HG03108 (cell line): Measurements from ENCODE around the gene FRMD6.

Source experiments
- ATAC-seq: cut with Tn5 transposase; IDR thresholded peaks from one replicate; pipeline ENCODE4 v1.9.1; 2021; ENCODE audit warnings: moderate library complexity; ENCODE audit not compliant: unreplicated experiment

FRMD6 gene

DNA sequence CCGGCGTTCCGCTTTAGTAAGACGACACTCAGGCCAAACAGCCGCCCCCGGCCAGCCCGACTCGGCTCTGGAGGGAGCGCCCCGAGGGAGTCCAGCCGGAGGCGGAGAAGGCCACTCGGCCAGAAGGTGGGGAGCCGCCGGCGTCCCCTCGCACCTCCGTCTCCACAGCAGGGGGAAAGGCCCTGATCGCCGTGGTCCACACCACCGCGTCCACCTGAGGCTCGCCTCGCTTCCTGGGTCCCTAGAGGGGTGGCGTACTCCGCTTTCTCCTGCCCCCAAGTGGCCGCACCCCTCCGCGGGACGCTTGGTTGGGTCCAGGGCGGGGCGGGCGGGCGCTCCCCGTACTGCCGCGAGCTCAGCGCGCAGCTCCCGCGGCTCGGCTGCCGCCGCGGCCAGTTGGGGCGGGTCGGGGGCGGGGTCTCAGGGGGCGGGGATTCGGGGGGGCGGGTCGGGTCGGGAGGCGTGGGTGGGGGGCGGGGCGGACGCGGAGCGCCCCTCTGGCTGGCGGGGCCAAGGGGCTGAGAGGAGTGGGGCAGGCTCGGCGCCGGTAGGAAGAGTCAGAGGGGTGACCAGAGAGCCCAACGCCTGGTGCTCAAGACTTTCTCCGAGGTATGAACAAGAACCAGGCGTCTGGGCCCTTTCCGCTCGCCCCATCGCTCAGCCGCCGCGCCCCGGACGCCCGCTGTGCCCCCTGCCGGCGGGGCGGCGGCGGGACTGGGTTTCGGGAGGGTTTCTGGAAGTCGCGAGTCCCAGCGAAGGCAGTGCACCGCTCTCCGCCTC, at the start of gene FRMD6:
Gene FRMD6, plus strand, starts transcription at position 523 of the 780 bp plus-strand sequence. CDS start 37,927 bp downstream, outside the sequence.
- ATAC-seq = peak; percentile 67

DNA sequence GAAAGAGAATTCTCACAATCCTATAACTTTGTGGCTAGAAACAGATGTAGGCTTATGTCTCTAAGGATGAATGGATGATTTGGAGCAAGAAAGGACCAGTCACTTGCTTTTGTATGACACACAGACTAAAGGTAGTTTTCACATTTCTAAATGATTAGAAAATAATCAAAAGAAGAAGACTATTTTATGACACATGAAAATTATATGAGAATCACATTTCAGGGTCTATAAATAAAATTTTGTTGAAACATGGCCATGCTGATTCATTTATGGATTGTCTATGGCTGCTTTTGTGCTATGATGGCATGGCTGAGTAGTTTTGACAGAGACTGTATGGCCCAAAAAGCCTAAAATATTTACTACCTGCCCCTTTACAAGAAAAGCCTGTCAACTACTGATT, 49.4 kb upstream of the FRMD6 start:
- no peak for ATAC-seq

DNA sequence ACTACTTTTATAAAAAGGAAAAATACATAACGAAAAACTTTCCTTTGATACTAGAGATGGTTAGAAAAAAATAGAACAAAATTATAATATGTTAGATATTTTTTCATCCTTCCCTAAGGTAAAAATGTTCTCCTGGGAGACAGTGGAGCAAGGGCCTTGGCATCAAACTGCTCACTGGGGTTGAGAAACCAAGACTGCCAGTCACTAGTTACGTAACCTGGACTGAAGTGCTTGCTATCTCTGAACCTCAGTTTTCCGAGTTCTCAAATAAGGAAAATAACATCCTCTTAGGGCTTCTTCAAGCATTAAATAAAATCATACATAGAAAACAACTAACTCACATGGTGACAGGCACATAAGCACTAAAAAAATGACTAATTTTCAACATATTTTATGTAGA, 48.2 kb upstream of the FRMD6 start:
- no peak for ATAC-seq

DNA sequence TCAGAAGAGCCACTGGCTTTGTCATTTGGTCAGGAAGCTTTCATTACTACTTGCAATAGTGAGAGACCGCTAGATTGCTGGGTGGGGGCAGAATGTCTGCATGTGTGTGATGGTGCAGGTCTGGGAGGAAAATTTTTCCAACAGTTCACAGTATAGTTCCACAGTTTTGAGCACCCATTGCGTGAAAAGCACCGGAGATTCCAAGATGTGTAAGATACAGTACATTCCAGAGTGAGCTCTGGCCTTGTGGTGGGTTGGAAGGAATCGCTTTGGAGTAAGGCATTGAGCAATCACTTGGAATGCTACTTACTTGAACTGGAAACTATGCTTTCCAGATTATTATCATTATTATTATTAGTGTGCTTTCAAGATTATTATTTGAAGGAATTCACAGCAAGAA, 47.6 kb upstream of the FRMD6 start:
- no peak for ATAC-seq

DNA sequence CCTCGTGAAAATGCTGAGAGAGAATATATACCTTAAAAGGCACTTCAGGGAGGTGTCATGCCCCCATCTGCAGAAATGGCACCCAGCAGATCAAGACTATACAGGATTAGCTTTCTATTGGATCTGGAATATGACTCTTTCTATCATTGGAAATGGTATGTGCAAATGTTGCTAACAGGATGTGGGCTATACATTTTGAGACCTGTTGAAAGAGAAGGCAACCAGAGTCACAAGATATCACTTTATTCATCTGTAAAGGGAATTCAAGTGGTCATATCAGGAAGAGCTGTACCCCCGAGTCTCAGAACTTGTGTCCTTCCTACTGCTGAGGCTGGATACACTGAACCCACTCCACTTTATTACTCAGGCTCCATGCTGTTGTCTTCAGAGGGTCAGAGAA, 46.1 kb upstream of the FRMD6 start:
- no peak for ATAC-seq

DNA sequence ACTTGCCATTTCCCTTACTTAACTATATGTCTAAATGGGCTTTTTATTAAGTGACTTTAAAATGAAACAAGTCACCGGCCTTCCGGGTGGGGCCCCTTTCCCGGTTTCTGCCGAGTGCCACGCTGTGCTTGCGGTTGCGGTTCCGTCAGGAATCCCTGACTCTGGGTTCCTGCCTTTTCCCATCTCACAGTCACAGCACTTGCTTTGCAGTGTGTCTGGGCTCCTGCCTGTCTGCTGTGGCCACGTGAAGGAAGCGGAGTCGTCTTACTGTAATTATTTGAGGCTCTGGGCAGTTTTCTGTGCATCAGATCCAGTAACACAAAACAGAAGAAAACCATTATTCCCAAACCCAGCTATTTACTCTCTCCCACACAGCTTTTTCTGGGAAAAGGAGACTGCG, 44.0 kb upstream of the FRMD6 start:
- no peak for ATAC-seq

DNA sequence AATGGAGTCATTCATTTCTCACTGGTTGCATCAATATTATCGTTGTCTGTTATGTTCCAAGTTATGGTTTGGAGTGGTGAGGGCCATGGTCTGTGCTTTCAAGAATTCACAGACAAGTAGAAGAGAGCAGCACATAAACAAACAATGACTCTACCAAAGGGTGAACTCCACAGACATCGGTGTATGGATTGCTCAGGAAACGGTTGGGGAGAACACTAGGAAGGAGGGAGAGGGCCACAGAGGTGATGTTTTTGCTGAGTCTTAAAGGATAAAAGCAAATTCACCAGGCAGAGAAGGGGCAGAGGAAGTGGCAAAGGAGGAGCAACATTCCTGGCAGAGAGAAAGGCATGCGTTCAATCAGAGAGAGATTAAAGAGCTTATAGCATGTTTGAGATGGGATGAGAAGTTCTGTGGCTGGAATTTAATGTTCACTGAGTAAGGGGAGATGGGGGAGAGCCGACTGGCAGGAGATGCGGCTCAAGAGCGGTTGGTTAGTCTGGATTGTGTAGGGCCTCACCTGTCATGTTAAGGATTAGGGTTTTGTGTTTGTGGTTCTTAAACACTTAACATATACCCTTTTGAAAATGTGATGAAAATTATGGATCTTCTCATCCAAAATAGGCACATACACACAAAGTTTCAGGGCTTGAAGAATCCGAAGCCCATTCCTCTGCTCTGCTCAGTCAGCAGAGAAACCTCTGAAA, 42.3 kb upstream of the FRMD6 start:
- no peak for ATAC-seq

DNA sequence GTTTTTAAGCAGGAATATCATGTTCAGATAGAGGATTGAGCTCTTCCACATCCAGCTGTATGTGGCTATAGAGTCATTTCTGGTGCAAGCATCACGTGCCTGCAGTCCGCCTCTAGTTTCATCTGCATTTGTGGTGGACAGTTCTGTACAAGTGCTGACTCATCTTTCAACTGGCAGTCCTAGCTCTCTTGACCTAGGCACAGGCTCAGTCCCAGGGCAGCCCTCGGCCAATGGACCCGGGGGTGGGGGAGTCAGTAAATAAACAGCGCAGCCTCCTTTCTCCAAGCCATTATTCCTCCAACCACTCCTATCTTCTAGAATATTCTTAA, 41.8 kb upstream of the FRMD6 start:
- no peak for ATAC-seq

DNA sequence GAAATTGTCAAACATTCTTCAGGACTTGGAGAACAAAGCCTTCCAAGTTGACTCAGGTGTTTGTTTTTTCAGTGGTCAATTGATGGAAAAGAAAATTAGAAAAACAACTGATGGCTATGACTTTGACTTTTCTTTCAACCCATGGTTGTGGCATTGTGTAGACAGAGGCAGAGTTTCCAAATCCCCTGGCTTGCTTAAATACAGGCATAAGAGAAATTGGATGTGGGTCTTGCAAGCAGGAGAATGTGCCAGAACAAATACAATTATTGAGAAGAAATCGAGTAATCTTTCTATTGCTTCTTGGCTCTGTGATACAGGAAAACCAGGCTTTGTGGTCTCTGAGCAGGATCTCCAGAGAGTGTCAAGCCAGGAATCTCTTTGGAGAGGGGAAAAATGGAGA, 40.9 kb upstream of the FRMD6 start:
- no peak for ATAC-seq

DNA sequence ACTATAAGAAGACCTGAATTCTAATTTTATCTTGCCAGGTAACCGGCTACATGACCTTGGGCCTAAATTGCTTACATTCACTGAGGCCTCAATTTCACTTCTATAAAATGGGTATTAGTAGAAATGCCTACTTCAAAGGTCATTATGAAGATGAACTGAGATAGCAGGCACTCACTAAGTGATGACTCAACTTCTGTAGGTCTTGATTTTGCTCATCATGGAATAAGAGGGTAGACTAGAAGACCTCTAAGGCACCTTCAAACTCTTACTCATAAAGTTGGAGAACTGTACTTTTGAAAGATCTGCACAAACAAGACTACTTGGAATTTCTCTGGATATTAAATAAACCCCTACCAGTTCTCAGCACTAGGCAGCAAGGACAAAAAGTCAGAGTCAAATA, 39.3 kb upstream of the FRMD6 start:
- no peak for ATAC-seq

DNA sequence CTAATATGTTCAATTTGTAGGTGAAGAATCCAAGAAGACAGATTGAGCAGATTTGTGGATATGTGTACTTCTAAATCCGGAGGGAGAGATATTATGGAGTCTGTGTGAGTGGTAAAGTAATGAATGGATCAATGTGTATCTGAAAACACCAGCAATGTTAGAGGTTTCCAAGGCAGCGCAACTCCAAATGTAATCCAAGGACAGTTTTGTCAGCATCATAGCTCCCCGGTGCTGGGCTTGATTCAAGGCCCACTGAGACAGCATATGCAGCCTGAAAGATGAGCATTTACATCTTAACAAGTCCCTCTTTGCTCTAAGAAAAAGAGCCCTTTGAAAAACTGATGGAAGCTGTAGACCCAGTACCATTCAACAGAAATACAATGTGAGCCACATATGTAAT, 38.3 kb upstream of the FRMD6 start:
- ATAC-seq = no peak

DNA sequence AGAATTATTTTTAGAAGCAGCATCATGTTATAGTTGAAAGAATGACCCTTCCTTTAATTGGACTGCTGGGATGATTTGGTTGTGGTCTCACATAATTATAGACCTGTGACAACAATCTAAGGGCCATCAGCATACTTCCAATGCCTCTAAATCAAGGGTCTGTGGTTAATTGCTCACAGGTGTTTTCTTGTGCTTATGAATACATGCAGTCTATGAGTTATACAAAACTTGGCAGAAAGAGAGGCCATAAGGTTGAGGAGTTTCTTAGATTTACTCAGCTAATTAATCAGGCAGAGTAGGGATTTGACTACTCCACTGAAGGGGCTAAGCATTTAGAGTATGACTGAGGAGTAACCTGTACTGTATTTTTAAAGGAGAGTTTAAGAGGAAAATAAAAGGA, 37.0 kb upstream of the FRMD6 start:
- ATAC-seq = no peak

DNA sequence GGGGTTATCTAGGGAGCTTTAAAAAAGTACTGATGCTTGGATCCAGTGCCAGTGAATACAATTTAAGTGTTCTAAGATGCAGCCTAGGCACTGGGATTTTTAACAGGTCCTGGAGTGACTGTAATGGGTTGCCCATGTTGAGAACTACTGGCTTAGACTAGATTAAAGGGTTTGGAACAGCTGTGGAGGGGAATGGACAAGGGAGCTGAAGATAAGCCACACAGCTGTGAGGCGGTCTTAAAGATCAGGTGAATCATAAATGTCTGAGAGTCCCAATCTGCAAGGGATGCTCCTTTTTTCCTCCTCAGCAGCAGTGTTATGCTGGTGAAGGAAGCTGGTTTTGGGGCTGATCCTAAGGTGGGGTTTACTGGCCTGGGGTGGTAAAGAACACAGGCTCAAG, 35.5 kb upstream of the FRMD6 start:
- ATAC-seq = no peak

DNA sequence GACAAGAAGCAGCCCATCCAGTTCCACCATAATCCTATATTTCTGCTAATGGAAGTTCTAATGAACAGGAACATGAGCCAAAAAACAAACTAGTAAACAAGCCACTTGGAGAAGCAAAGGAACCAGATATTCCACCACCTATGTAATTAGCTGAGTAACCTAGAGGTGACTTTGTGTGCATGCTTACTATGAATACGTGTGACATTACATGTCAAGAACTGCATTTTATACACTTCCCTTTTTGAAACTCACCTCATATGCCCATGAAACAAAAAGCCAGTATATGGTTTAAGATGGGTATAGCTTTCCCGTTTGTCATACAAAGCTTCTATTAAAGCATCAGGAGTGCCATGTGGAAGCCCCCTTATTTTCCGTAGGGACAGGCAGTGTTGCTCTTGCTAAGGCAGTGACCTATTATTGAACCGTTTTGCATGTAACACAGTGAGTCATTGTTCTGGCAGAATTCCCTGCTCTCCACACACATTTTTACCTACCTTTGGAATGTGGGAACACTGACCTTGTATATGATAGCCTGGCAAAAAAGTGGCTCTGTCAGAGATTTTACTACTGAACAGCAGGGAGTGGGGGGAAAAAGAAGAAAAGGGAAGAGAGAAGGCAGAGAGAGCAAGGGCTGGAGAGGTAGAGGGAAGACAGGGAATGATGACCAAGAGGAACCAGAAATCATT, 34.8 kb upstream of the FRMD6 start:
- ATAC-seq = no peak

DNA sequence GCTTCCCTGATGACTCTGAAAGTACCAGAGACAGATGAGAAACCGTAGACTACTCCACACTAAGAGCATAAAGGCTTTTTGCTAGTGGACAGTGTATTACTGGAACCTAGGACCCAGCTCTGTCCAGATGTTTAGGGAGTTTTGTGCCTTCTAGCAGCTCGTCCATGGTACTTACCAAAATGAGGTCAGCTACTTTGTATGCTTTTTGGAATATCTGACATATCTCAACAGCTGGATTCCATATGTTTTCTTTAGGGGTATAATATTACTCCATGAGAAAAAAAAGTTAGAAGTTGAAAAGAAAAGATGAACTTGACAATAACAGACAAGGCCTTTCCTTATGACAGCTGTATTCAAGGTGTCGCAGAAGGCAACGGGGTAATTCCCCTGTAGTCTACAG, 32.1 kb upstream of the FRMD6 start:
- no peak for ATAC-seq

DNA sequence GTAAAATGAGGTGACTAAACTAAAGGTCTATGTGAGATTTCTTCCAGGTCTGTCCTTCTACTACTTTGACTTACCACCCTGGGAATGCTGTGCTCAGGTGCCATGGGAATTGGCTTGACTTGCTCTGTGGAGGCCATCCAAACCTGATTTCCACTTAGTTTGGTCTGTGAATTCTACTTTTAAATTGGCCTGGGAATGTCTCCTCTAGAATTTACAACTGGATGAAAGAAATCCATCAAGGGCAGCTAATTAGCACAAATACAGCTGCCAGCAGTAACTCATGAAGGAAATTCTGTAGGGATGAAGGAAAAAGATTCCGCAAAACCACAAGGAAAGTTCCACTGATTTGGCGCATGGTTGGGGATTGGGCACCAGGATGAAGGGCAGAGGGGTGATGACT, 31.7 kb upstream of the FRMD6 start:
- no peak for ATAC-seq

DNA sequence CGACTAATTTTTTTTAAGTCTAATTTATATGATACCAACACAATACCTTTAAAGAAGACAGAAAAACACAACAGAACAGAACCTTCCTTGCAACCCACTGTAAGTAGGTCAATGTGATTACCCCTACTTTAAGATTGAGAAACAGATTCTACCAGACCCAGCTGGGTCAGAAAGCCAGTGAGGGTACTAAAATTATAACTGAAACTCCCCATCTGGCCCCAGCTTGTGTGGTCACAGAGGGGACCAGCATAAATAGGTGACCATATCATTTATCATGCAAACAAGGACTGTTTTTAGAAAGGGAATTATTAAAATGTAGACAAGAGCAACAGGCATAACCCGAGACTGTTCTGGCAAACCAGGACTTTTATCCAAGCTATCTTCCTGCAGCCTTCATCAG, 30.1 kb upstream of the FRMD6 start:
- no peak for ATAC-seq

DNA sequence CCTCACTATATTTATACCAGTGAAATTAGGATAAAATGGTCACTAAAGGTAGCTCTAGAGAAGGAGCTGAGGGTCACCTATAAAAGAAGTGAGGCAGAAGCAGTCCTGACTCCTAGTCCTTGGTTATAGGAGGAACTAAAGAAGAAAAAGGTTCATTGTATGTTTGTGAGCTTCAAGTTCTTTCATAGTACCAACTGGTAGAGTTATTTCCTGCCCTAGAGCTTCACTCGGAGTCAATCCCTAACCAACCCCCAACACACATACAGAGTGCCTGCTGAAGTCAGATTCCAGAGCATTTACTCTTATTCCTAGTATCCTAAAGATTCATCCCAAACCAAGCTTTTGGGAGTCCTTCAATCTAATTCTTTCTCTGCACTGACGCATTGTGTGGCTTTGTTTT, 29.3 kb upstream of the FRMD6 start:
- ATAC-seq = no peak

DNA sequence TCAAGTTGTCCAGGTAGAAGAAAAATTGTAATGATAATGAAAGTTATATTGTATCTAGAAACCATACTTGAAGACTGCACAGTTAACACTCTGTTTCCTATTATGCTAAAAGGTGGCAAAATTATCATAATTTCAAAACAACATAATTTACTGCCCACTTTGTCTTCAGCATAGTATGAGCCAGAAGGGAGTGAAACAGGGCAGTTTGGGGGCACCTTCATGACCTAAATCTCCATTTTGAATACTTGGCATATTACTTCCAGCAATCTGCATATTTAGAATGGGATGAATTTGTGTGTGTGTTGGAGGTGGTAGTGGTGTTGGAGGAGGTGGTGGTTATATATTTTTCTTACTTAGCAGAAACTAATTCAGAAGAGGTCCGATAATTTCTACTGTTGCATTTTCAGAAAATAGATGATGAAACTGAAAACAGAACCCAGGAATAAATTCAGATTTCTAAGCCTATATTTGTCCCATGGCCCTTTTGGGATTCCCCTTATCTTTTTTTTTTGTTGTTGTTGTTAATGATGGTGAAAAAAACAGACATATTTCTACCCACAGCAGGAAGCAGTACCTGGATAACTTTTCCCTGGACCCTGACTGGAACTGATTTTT, 26.6 kb upstream of the FRMD6 start:
- ATAC-seq = no peak

DNA sequence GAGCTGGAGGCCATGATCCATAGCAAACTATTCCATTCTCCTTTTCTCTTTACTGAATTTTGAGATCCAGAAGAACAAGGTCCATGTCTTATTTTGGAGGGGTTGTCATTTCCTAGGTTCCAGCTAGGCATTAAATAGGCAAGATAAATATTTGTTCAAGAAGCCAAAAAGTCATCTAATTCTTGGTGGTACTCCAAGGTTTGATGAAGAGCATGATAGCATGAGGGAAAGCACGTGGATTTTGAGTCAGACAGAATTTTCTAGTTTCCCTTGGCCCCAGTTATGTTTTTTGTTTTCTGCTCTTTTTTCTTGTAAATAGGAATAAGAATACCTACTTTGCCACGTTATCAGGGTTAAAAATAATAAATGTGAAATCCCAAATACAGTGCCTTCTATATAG, 25.5 kb upstream of the FRMD6 start:
- ATAC-seq = no peak

DNA sequence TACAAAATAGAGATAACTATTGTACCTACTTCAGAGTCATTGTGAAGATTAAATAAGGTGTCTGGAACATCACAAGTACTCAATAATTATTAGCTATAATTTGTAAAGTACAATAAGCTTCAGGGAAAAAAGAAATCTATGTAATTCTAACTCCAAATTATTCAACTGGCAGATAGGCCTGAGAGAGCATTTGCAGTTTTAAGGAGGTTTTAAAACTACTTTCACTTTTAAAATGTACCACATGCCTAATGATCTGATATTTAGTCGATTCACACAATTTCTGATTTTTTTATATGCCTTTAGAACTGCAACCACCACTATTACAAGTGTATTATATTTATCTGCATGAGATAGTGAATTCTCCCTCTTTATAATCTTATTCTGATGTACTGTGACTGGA, 24.9 kb upstream of the FRMD6 start:
- no peak for ATAC-seq

DNA sequence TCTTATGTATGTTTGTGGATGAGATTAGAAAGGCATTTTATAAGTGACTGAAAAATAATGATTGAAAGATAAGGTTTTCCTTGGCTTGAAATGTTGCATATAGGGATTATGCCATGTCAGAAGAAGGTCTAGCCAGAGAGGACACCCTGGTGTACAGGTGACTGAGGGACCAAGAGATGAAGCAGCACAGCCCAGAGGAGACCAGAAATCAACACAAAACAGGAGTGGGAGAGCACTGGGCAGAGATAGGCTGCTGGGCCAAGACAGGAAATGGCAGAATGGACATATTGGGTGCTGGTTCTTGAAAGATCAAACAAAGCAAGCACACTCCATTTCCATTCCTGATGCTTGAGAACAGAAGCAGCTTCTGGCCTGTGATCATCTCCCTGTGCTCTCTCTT, 24.4 kb upstream of the FRMD6 start:
- ATAC-seq = no peak
